GM19397 (cell line): Measurements from ENCODE around the gene GPR137C.

Source experiments
- ATAC-seq: cut with Tn5 transposase; IDR thresholded peaks from one replicate; pipeline ENCODE4 v1.9.1; 2021; ENCODE audit warnings: mild to moderate bottlenecking, moderate library complexity; ENCODE audit not compliant: unreplicated experiment

Gene GPR137C

GRCh38 chr14:52661314-52661713 is 108.7 kb downstream of the GPR137C start:
- no peak for ATAC-seq

DNA sequence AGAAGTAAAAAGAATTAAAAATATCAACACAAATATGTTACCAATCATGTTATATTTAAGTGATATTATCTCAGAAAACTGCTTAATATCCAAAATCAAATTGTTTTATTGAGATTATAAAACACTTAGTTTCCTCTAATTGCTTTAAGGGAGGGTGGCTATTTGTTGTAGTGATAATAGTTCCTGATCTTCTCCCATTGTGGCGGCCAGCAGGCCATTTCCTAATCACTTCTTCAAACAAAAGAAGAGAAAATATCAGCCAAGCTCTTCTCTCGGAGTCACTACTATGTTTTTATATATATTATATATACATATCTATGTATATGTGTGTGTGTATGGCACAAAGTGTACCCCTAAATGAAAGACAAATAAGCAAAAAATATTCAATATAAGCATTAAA is 111.2 kb downstream of the GPR137C start:
- no peak for ATAC-seq

- no peak for ATAC-seq
These were observed 126.0 kb downstream of the GPR137C start for GRCh38 chr14:52678591-52678990.

DNA sequence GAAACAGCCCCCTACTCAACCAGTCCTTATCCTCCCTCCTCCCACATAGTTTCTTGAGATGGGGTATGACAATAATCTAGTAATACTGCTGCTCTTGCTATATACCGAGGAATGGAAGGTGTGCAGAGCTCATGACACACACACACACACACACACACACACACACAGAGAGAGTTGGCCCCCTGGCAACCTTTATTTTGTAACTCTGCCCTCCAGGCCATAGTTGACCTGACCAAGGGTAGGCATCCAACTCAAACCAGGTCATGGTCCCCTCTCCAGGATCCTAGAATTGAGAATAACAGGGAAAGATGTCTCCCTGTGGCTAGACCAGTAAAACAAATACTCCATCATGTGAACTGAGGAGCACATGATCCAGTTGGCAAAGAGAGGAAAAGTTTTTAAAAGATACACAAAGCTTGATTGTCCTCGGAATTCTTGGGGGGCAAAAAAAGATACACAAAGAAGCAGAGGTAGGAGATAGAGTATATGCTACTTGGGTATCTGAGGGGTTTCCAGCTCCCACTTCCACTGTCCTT is 131.4 kb downstream of the GPR137C start:
- no peak for ATAC-seq

DNA sequence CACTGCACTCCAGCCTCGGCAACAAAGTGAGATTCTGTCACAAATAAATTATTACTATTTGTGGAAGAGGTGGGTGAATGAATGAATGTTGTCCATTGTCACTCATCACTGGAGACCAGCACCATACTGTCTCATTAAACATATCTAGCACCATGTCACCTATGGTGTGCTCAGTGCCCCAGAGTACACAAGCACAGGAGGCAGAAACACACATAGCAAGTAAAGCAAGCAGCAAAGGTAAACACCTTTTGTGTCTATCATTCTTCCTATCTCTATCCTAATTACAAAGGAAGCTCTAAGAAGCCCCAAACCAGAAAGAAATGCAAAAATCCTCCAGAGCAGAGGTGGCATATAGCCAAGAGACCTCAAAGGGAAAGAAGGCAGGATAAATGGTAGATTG is 133.5 kb downstream of the GPR137C start:
- no peak for ATAC-seq
